GM21381 (cell line): ENCODE measurements around the gene RYR3.
"Not testable (repeated sequence)": the region's sequence is repeated elsewhere in the genome, so short reads cannot be mapped to it uniquely, and the experiment has no call there.

Experiments used
- ATAC-seq: cut with Tn5 transposase; IDR thresholded peaks from one replicate; pipeline ENCODE4 v1.9.1; 2021; ENCODE audit warnings: mild to moderate bottlenecking, moderate library complexity; ENCODE audit not compliant: unreplicated experiment

RYR3 gene

GRCh38 chr15:33810073-33810595 is 499.4 kb downstream of the RYR3 start:
- no peak for ATAC-seq

GRCh38 chr15:33810806-33811205 is 500.0 kb downstream of the RYR3 start:
- no peak for ATAC-seq

GRCh38 chr15:33813891-33814290 is 503.1 kb downstream of the RYR3 start:
- ATAC-seq, result no peak

- not testable (repeated sequence) for ATAC-seq
These were observed 508.7 kb downstream of the RYR3 start for GRCh38 chr15:33819499-33819898.

- ATAC-seq, result no peak
These were observed 511.7 kb downstream of the RYR3 start for GRCh38 chr15:33822479-33822878.

- no peak for ATAC-seq
These were observed 512.4 kb downstream of the RYR3 start for GRCh38 chr15:33823119-33823518.

- no peak for ATAC-seq
These were observed 514.7 kb downstream of the RYR3 start for GRCh38 chr15:33825453-33825852.

- ATAC-seq, result no peak
These were observed 515.4 kb downstream of the RYR3 start for GRCh38 chr15:33826201-33826600.

GRCh38 chr15:33830351-33830750 is 519.6 kb downstream of the RYR3 start:
- ATAC-seq, result no peak

GRCh38 chr15:33831646-33832045 is 520.9 kb downstream of the RYR3 start:
- no peak for ATAC-seq

- no peak for ATAC-seq
These were observed 524.4 kb downstream of the RYR3 start for GRCh38 chr15:33834892-33835743.

- ATAC-seq, result no peak
These were observed 526.5 kb downstream of the RYR3 start for GRCh38 chr15:33837294-33837693.

- no peak for ATAC-seq
These were observed 528.8 kb downstream of the RYR3 start for GRCh38 chr15:33839540-33839939.

- ATAC-seq, result no peak
These were observed 529.8 kb downstream of the RYR3 start for GRCh38 chr15:33840615-33841014.

GRCh38 chr15:33844186-33844585 is 533.4 kb downstream of the RYR3 start:
- no peak for ATAC-seq

GRCh38 chr15:33844597-33844996 is 533.8 kb downstream of the RYR3 start:
- no peak for ATAC-seq

- no peak for ATAC-seq
These were observed 535.4 kb downstream of the RYR3 start for GRCh38 chr15:33846142-33846541.

- no peak for ATAC-seq
These were observed 536.1 kb downstream of the RYR3 start for GRCh38 chr15:33846862-33847261.

- ATAC-seq, result no peak
These were observed 537.2 kb downstream of the RYR3 start for GRCh38 chr15:33848011-33848410.

GRCh38 chr15:33851079-33851478 is 540.3 kb downstream of the RYR3 start:
- ATAC-seq, result no peak

- no peak for ATAC-seq
These were observed 541.3 kb downstream of the RYR3 start for GRCh38 chr15:33852094-33852493.

GRCh38 chr15:33852570-33852969 is 541.8 kb downstream of the RYR3 start:
- no peak for ATAC-seq

- ATAC-seq, result no peak
These were observed 547.0 kb downstream of the RYR3 start for GRCh38 chr15:33857726-33858125.
